HEK293 (cell line): ENCODE data around the gene DCLRE1C.

ENCODE experiments used
- CTCF ChIA-PET: fragments of 350-600 bp; formaldehyde crosslinking; extraction: SDS; loops from one replicate; lab custom pipeline; 2021; ENCODE audit warnings: antibody characterized with exemption; lab: Yijun Ruan, JAX
- POLR2A ChIA-PET: fragments of 300-600 bp; formaldehyde crosslinking; extraction: SDS; loops from one replicate; lab custom pipeline; 2020; ENCODE audit warnings: antibody characterized with exemption, inconsistent platforms; lab: Yijun Ruan, JAX
- H3K27ac ChIP-seq: fragments of 200-500 bp; sonication (Bioruptor generic); 2 replicates; pipeline ENCODE4 v1.5.1; 2014; ENCODE audit warnings: low read depth, low read length, control low read depth, inconsistent platforms; ENCODE audit errors: extremely low read depth
- H3K36me3 ChIP-seq, 2 experiments: fragments of 200-500 bp in 1 of 2; sonication (Bioruptor generic) in 1 of 2; 1 replicate in 1 of 2; 2 replicates in 1 of 2; pipeline ENCODE4 v1.5.1; 2014 to 2017; ENCODE audit warnings: inconsistent platforms in 2 of 2, low read length in 2 of 2; ENCODE audit not compliant: control insufficient read depth in 2 of 2, insufficient read depth in 1 of 2
- H3K4me1 ChIP-seq: fragments of 200-500 bp; sonication (Bioruptor generic); 2 replicates; pipeline ENCODE4 v1.5.1; 2014; ENCODE audit warnings: mild to moderate bottlenecking, low read length, inconsistent platforms; ENCODE audit not compliant: control insufficient read depth, insufficient read depth
- H3K4me3 ChIP-seq: 2 replicates; pipeline ENCODE4 v1.5.1; 2011; ENCODE audit warnings: low read depth, mild to moderate bottlenecking, control low read depth, low read length, moderate library complexity
- H3K9me3 ChIP-seq: fragments of 200-500 bp; sonication (Bioruptor generic); 2 replicates; pipeline ENCODE4 v1.5.1; 2014; ENCODE audit warnings: low read depth, low read length, inconsistent platforms; ENCODE audit not compliant: control insufficient read depth, insufficient read depth
- FEZF1 ChIP-seq: fragments of 450-650 bp; formaldehyde crosslinking; IDR thresholded peaks from 2 replicates; pipeline ENCODE4 v1.5.1; 2016; ENCODE audit warnings: missing biosample characterization, missing genetic modification characterization
- GLI2 ChIP-seq: fragments of 450-650 bp; formaldehyde crosslinking; IDR thresholded peaks from 2 replicates; pipeline ENCODE4; 2017; ENCODE audit warnings: missing biosample characterization, missing genetic modification characterization, low read depth, borderline replicate concordance
- IKZF3 ChIP-seq: fragments of 450-650 bp; IDR thresholded peaks from 2 replicates; pipeline ENCODE4 v1.5.0; 2018; ENCODE audit warnings: missing biosample characterization, mild to moderate bottlenecking, missing genetic modification characterization, moderate library complexity
- KLF16 ChIP-seq: fragments of 450-650 bp; formaldehyde crosslinking; IDR thresholded peaks from 2 replicates; pipeline ENCODE4 v1.5.1; 2017; ENCODE audit warnings: missing biosample characterization, missing genetic modification characterization
- MYNN ChIP-seq: fragments of 450-650 bp; formaldehyde crosslinking; IDR thresholded peaks from 2 replicates; pipeline ENCODE4 v1.5.1; 2016; ENCODE audit warnings: missing biosample characterization, missing genetic modification characterization, borderline replicate concordance
- OSR2 ChIP-seq: fragments of 450-650 bp; formaldehyde crosslinking; IDR thresholded peaks from 2 replicates; pipeline ENCODE4 v1.5.1; 2016; ENCODE audit warnings: missing biosample characterization, missing genetic modification characterization
- SALL2 ChIP-seq: fragments of 450-650 bp; formaldehyde crosslinking; IDR thresholded peaks from 2 replicates; pipeline ENCODE4 v1.5.0; 2017; ENCODE audit warnings: missing biosample characterization, mild to moderate bottlenecking, missing genetic modification characterization, borderline replicate concordance
- SCRT2 ChIP-seq: fragments of 450-650 bp; formaldehyde crosslinking; IDR thresholded peaks from 2 replicates; pipeline ENCODE4 v1.5.1; 2016; ENCODE audit warnings: missing biosample characterization, missing genetic modification characterization
- SP2 ChIP-seq: fragments of 450-650 bp; formaldehyde crosslinking; IDR thresholded peaks from 2 replicates; pipeline ENCODE4 v1.5.1; 2016; ENCODE audit warnings: missing biosample characterization, missing genetic modification characterization
- ZFHX2 ChIP-seq: fragments of 450-650 bp; formaldehyde crosslinking; conservative IDR thresholded peaks from 2 replicates; pipeline ENCODE4 v1.5.1; 2016; ENCODE audit warnings: missing biosample characterization, missing genetic modification characterization
- ZFP37 ChIP-seq: fragments of 450-650 bp; formaldehyde crosslinking; IDR thresholded peaks from 2 replicates; pipeline ENCODE4 v1.5.1; 2016; ENCODE audit warnings: missing biosample characterization, missing genetic modification characterization
- ZFP69B ChIP-seq: fragments of 450-650 bp; formaldehyde crosslinking; IDR thresholded peaks from 2 replicates; pipeline ENCODE4 v1.5.1; 2016; ENCODE audit warnings: missing biosample characterization, missing genetic modification characterization
- ZNF114 ChIP-seq: fragments of 450-650 bp; formaldehyde crosslinking; IDR thresholded peaks from 2 replicates; pipeline ENCODE4 v1.5.0; 2017; ENCODE audit warnings: missing biosample characterization, missing genetic modification characterization
- ZNF146 ChIP-seq: fragments of 450-650 bp; formaldehyde crosslinking; IDR thresholded peaks from 2 replicates; pipeline ENCODE4 v1.5.1; 2016; ENCODE audit warnings: missing biosample characterization, missing genetic modification characterization
- ZNF155 ChIP-seq: fragments of 450-650 bp; formaldehyde crosslinking; IDR thresholded peaks from 2 replicates; pipeline ENCODE4 v1.5.1; 2016; ENCODE audit warnings: missing biosample characterization, missing genetic modification characterization
- ZNF391 ChIP-seq: fragments of 450-650 bp; formaldehyde crosslinking; IDR thresholded peaks from 2 replicates; pipeline ENCODE4 v1.5.1; 2016; ENCODE audit warnings: low read depth, missing biosample characterization, missing genetic modification characterization, borderline replicate concordance
- ZNF404 ChIP-seq: fragments of 450-650 bp; formaldehyde crosslinking; IDR thresholded peaks from 2 replicates; pipeline ENCODE4 v1.5.1; 2017; ENCODE audit warnings: missing biosample characterization, missing genetic modification characterization
- ZNF433 ChIP-seq: fragments of 450-650 bp; formaldehyde crosslinking; IDR thresholded peaks from 2 replicates; pipeline ENCODE4 v1.5.1; 2016; ENCODE audit warnings: missing biosample characterization, missing genetic modification characterization, low read depth
- ZNF48 ChIP-seq: fragments of 450-650 bp; formaldehyde crosslinking; IDR thresholded peaks from 2 replicates; pipeline ENCODE4 v1.5.1; 2016; ENCODE audit warnings: missing biosample characterization, missing genetic modification characterization
- ZNF518A ChIP-seq: fragments of 450-650 bp; formaldehyde crosslinking; conservative IDR thresholded peaks from 2 replicates; pipeline ENCODE4 v1.5.1; 2016; ENCODE audit warnings: low read depth, missing biosample characterization, missing genetic modification characterization
- ZNF558 ChIP-seq: fragments of 450-650 bp; formaldehyde crosslinking; IDR thresholded peaks from 2 replicates; pipeline ENCODE4 v1.5.1; 2016; ENCODE audit warnings: missing biosample characterization, missing genetic modification characterization
- ZNF561 ChIP-seq: fragments of 450-650 bp; IDR thresholded peaks from 2 replicates; pipeline ENCODE4 v1.5.1; 2018; ENCODE audit warnings: missing biosample characterization, missing genetic modification characterization, borderline replicate concordance
- ZNF571 ChIP-seq: fragments of 450-650 bp; formaldehyde crosslinking; IDR thresholded peaks from 2 replicates; pipeline ENCODE4 v1.5.0; 2017; ENCODE audit warnings: missing biosample characterization, missing genetic modification characterization
- ZNF585B ChIP-seq: fragments of 450-650 bp; formaldehyde crosslinking; IDR thresholded peaks from 2 replicates; pipeline ENCODE4 v1.5.1; 2016; ENCODE audit warnings: missing biosample characterization, missing genetic modification characterization
- ZNF629 ChIP-seq: fragments of 450-650 bp; formaldehyde crosslinking; IDR thresholded peaks from 2 replicates; pipeline ENCODE4 v1.5.1; 2017; ENCODE audit warnings: missing biosample characterization, missing genetic modification characterization
- ZNF639 ChIP-seq: fragments of 450-650 bp; formaldehyde crosslinking; IDR thresholded peaks from 2 replicates; pipeline ENCODE4 v1.5.1; 2016; ENCODE audit warnings: missing biosample characterization, missing genetic modification characterization
- ZNF658 ChIP-seq: fragments of 450-650 bp; formaldehyde crosslinking; IDR thresholded peaks from 2 replicates; pipeline ENCODE4; 2016; ENCODE audit warnings: missing biosample characterization, missing genetic modification characterization
- ZNF830 ChIP-seq: fragments of 450-650 bp; IDR thresholded peaks from 2 replicates; pipeline ENCODE4 v1.5.0; 2018; ENCODE audit warnings: missing biosample characterization, missing genetic modification characterization, low read depth, mild to moderate bottlenecking, moderate library complexity
- ZSCAN23 ChIP-seq: fragments of 450-650 bp; formaldehyde crosslinking; IDR thresholded peaks from 2 replicates; pipeline ENCODE4 v1.5.1; 2016; ENCODE audit warnings: missing biosample characterization, missing genetic modification characterization
- ZXDB ChIP-seq: fragments of 450-650 bp; formaldehyde crosslinking; IDR thresholded peaks from 2 replicates; pipeline ENCODE4 v1.5.1; 2016; ENCODE audit warnings: missing biosample characterization, missing genetic modification characterization
- TF ChIP-seq, protein P1 (sequence below): fragments of 450-650 bp; formaldehyde crosslinking; IDR thresholded peaks from 2 replicates; pipeline ENCODE4 v1.5.1; 2016; ENCODE audit warnings: missing biosample characterization, missing genetic modification characterization
- TF ChIP-seq, protein P2 (sequence below): fragments of 450-650 bp; formaldehyde crosslinking; IDR thresholded peaks from 2 replicates; pipeline ENCODE4 v1.5.1; 2016; ENCODE audit warnings: missing biosample characterization, missing genetic modification characterization

Gene DCLRE1C

DNA sequence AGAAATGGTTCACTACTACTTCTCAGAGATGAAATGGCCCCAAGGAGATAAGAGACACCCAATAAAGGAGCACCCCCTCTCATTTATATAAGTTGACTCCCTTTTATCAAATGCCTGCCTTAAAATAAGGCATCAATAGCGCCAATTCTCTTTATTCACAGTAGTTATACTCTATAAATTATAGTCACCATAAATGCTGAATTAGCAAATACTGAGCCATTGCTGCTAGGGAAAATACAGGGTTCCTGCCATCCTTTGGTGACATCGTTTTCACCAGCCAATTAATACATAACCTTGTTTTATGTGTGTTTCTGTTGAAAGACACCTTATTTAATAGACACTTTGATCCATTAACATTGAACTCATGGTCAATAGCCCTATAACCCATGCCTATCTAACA lies 28.6 kb downstream of the DCLRE1C start:
- Histone ChIP-seq H3K36me3 (peaks cover 64 to 81% of the 10 kb centered on the region in 2 experiments), H3K4me3 (no peak overlapping the region), H3K9me3 (no peaks in the 10 kb centered on the region), H3K4me1 (no peaks in the 10 kb centered on the region), H3K27ac (no peak overlapping the region)
- TF ChIP-seq ZNF391 (tag by site-specific recombination) = no peak
- no peak for TF ChIP-seq ZNF558 (tag by site-specific recombination)
- TF ChIP-seq IKZF3 (tag by site-specific recombination) = no peak
- TF ChIP-seq SCRT2 = no peak
- no peak for TF ChIP-seq ZNF114
- TF ChIP-seq ZNF629 (tag by site-specific recombination) = no peak
- TF ChIP-seq ZNF146 = no peak
- no peak for TF ChIP-seq SALL2
- TF ChIP-seq OSR2 (tag by site-specific recombination) = no peak
- no peak for TF ChIP-seq ZSCAN23 (tag by site-specific recombination)
- no peak for TF ChIP-seq ZNF571
- TF ChIP-seq SP2 (tag by site-specific recombination) = no peak
- no peak for TF ChIP-seq ZNF404
- no peak for TF ChIP-seq GLI2 (tag by site-specific recombination)
- CTCF ChIA-PET = no interaction called here
- POLR2A ChIA-PET = no interaction called here

GRCh38 chr10:14924013-14924412 lies 29.9 kb downstream of the DCLRE1C start:
- Histone ChIP-seq H3K27ac (no peak overlapping the region), H3K9me3 (no peaks in the 10 kb centered on the region), H3K4me3 (no peak overlapping the region), H3K4me1 (no peaks in the 10 kb centered on the region), H3K36me3 (peaks cover 54 to 87% of the 10 kb centered on the region in 2 experiments)
- POLR2A ChIA-PET = no interaction called here
- CTCF ChIA-PET = interaction anchor here (1.3 kb wide), 1 partner anchor 48 kb away, joined by 6 read pairs; no protein-coding TSS in a partner anchor
- no peak for TF ChIP-seq ZNF518A (tag by site-specific recombination)
- TF ChIP-seq ZNF658 = no peak
- TF ChIP-seq, protein P1, sequence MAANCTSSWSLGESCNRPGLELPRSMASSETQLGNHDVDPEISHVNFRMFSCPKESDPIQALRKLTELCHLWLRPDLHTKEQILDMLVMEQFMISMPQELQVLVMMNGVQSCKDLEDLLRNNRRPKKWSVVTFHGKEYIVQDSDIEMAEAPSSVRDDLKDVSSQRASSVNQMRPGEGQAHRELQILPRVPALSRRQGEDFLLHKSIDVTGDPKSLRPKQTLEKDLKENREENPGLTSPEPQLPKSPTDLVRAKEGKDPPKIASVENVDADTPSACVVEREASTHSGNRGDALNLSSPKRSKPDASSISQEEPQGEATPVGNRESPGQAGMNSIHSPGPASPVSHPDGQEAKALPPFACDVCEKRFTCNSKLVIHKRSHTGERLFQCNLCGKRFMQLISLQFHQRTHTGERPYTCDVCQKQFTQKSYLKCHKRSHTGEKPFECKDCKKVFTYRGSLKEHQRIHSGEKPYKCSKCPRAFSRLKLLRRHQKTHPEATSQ = no peak
- TF ChIP-seq ZNF433 (tag by site-specific recombination) = no peak
- no peak for TF ChIP-seq ZNF585B (tag by site-specific recombination)
- no peak for TF ChIP-seq FEZF1
- no peak for TF ChIP-seq ZNF830 (tag by site-specific recombination)
- TF ChIP-seq MYNN (tag by site-specific recombination) = no peak
- TF ChIP-seq ZFP37 (tag by site-specific recombination) = no peak
- no peak for TF ChIP-seq ZFHX2 (tag by site-specific recombination)
- no peak for TF ChIP-seq ZNF48
- no peak for TF ChIP-seq GLI2 (tag by site-specific recombination)
- no peak for TF ChIP-seq ZFP69B (tag by site-specific recombination)
- no peak for TF ChIP-seq ZNF155
- TF ChIP-seq ZXDB (tag by site-specific recombination) = no peak
- no peak for TF ChIP-seq ZNF639 (tag by site-specific recombination)
- no peak for TF ChIP-seq KLF16 (tag by site-specific recombination)
- TF ChIP-seq, protein P2, sequence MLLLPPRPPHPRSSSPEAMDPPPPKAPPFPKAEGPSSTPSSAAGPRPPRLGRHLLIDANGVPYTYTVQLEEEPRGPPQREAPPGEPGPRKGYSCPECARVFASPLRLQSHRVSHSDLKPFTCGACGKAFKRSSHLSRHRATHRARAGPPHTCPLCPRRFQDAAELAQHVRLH (tag by site-specific recombination) = no peak
- no peak for TF ChIP-seq ZNF561 (tag by site-specific recombination)
